Measurements from ENCODE around the gene PI4K2A. TPM values are rescaled to one million over a fixed set of nuclear protein-coding genes. Genes with fewer than 3 reads are reported as not detected.
A peak's percentile ranks its signal among the peaks of the same experiment; 100 is the strongest.

PI4K2A gene
- total RNA-seq, 4 donors from 2014 or later: 14.8 to 25.8 (median 22.7) TPM

GRCh38 chr10:97713826-97714400, 73.4 kb downstream of the PI4K2A start:
- H3K27me3 ChIP-seq: no peaks in the 10 kb centered on the region

DNA sequence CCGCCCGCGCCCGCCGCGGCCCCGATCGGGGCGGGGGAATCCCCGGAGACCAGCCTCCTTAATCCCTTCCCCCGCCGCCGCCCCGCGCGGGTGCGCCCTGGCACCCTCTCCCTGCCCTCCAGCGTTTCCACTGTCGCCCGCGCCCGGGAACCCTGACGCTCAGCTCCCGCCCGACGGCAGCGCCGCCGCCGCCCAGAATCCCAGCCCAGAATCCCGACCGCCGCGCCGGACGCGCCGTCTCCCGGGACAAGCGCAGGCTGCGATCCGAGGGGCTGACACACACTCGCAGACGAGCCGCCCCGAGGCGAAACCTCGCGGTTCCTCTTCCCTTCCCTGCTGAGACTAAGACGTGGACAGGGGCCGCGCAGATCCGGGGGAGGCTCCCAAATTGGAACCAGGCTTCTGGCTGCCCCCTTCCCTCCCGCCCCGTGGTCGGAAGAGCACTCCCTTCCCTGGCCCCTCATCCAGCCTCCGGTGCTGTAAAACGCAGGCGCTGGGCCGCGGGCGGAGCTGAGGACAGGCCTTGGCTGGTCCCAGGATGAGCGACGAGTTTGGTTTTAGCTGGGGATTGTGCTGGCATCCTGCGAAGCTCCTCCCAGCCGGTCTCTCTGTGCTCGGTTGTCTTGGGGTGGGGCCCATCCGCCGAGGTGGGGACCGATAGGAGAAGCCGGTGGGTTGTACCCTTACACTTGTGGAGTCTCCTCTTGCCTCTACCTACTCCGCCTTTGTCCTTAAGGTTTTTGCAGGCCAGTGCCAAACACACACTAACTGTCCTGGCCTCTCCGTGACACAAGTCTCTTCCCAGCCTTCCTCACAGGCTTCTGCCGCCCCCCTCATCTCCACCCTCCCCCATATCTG, 74.2 kb downstream of the PI4K2A start:
- Histone ChIP-seq H3K4me3 (peak overlapping the region; percentile 56 to 72), H3K9me3 (no peaks in the 10 kb centered on the region), H3K27ac (peak overlapping the region; percentile 97 to 99 (median 98)), H3K4me1 (peaks cover 5 to 88% (median 58%) of the 10 kb centered on the region in 3 donors), H3K36me3 (peaks cover 0 to 10% of the 10 kb centered on the region in 2 donors), H3K27me3 (no peaks in the 10 kb centered on the region)
- peak; percentile 70 for ATAC-seq
- TF ChIP-seq CTCF (IDR thresholded peaks at IDR 0.05) (no peak), POLR2AphosphoS5 (IDR thresholded peaks at IDR 0.05) (peak; percentile 85), POLR2A (IDR thresholded peaks at IDR 0.05) (peak; percentile 55 to 59), EP300 (IDR thresholded peaks at IDR 0.05) (no peak)
- 0 to 25% methylated on average over 2 to 8 of the region's 74 CpGs for WGBS, 2 donors (ENCODE audit: low coverage in 1 of 2)

More at GRCh38 chr10:97713826-97714400, 73.4 kb downstream of the PI4K2A start:
- ATAC-seq: peak; percentile 53
- peaks cover 0 to 10% of the 10 kb centered on the region in 2 donors for H3K36me3 ChIP-seq
- WGBS, 2 donors (ENCODE audit: low coverage in 1 of 2): no CpG with 5 or more reads among the region's 69 CpGs
- H3K4me3 ChIP-seq: peak overlapping the region; percentile 56 to 72
- peaks cover 5 to 88% (median 58%) of the 10 kb centered on the region in 3 donors for H3K4me1 ChIP-seq
- peak; percentile 64 for TF ChIP-seq POLR2AphosphoS5 (IDR thresholded peaks at IDR 0.05)
- no peak for TF ChIP-seq EP300 (IDR thresholded peaks at IDR 0.05)
- TF ChIP-seq POLR2A (IDR thresholded peaks at IDR 0.05): peak; percentile 37 to 52
- peak in 3 of 4 experiments; percentile 11 to 48 (median 32) for TF ChIP-seq CTCF (IDR thresholded peaks at IDR 0.05)
- H3K9me3 ChIP-seq: no peaks in the 10 kb centered on the region
- H3K27ac ChIP-seq: peak overlapping the region; percentile 97 to 99 (median 98)

DNA sequence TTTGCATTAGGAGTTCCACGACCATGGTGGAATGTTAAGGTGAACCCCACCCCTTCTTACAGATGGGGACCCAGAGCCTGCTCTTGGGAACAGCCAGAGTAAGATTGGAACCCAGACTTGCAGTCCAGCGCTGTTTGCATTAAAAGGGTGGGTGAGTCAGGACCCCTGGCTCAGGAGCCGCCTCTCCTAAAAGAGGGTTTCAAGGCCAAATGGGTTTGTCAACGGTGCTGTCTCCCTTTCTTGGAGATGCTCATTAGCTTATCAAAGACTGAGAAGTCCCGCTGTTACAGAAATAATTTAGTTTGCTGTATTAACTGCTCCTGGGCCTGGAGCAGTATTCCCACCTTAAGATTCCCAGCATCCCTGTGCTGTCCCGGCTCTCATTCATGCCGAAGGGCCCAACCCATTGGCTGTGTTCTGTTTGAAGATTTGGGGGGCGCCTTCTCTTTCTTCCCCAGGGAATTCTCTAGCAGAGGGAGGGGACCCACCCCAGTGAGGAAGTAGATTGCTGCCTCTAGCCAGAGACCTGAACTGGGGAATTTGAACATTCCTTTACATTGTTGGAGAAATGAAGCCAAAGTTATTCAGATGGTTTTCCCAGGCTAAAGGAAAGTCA, 74.9 kb downstream of the PI4K2A start:
- no peaks in the 10 kb centered on the region for H3K9me3 ChIP-seq
- peak overlapping the region; percentile 56 to 72 for H3K4me3 ChIP-seq
- no peak for TF ChIP-seq EP300 (IDR thresholded peaks at IDR 0.05)
- TF ChIP-seq POLR2A (IDR thresholded peaks at IDR 0.05): no peak
- TF ChIP-seq CTCF (IDR thresholded peaks at IDR 0.05): no peak
- no peak for ATAC-seq
- 5 to 24% methylated on average over 4 of the region's 8 CpGs for WGBS, 2 donors (ENCODE audit: low coverage in 1 of 2)
- no peaks in the 10 kb centered on the region for H3K27me3 ChIP-seq
- H3K4me1 ChIP-seq: peaks cover 5 to 88% (median 54%) of the 10 kb centered on the region in 3 donors
- H3K36me3 ChIP-seq: peaks cover 0 to 10% of the 10 kb centered on the region in 2 donors
- peak overlapping the region; percentile 97 to 99 (median 98) for H3K27ac ChIP-seq

DNA sequence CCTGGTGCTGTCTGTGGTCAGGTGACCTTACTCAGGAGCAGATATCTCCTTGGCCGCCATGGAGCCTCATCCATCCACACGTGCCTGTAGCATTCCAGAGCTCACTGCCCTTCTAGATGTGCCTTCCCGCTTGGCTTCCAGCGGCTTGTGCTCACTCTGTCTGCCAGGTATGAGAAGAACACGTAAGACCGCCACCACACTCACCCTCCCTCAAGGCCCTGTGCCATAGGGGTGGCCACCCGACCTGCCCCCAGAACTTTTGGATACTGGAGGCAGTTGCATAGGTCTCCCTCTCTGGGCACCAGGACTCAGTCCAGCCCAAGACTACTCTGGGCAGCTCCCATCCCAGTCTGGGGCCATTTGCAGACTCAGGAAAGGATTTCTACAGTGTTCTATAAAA, 77.2 kb downstream of the PI4K2A start:
- no peak for ATAC-seq
- WGBS, 2 donors (ENCODE audit: low coverage in 1 of 2): 72 to 75% methylated on average over 2 to 4 of the region's 7 CpGs
- Histone ChIP-seq H3K27me3 (no peaks in the 10 kb centered on the region), H3K27ac (peak overlapping the region; percentile 58 to 99 (median 98)), H3K4me1 (peaks cover 5 to 68% (median 49%) of the 10 kb centered on the region in 3 donors), H3K9me3 (no peaks in the 10 kb centered on the region), H3K36me3 (peaks cover 0 to 21% of the 10 kb centered on the region in 2 donors), H3K4me3 (no peak overlapping the region)
- TF ChIP-seq POLR2AphosphoS5 (IDR thresholded peaks at IDR 0.05) (no peak), POLR2A (IDR thresholded peaks at IDR 0.05) (no peak), CTCF (IDR thresholded peaks at IDR 0.05) (no peak), EP300 (IDR thresholded peaks at IDR 0.05) (no peak)

All from gastroesophageal sphincter (tissue), 4 donors.